Suprapubic skin (tissue), 4 donors: ENCODE data around the gene DIO3. TPM values are rescaled to one million over a fixed set of nuclear protein-coding genes. Genes with fewer than 3 reads are reported as not detected.
A peak's percentile ranks its signal among the peaks of the same experiment; 100 is the strongest.

Experiments
- DNase-seq, 2 donors: peaks; one replicate each; pipeline ENCODE4 v3.0.0-alpha.2; 2019; ENCODE audit warnings: low spot score in 2 of 2
- H3K27ac ChIP-seq: fragments of 200-600 bp; sonication (generic); one replicate; pipeline ENCODE4 v1.5.1; 2019
- H3K27me3 ChIP-seq: fragments of 200-600 bp; sonication (generic); one replicate; pipeline ENCODE4 v1.5.1; 2019
- H3K36me3 ChIP-seq: fragments of 200-600 bp; sonication (generic); one replicate; pipeline ENCODE4 v1.5.1; 2019
- H3K4me1 ChIP-seq: fragments of 200-600 bp; sonication (generic); one replicate; pipeline ENCODE4 v1.5.1; 2019
- H3K4me3 ChIP-seq: fragments of 200-600 bp; sonication (generic); one replicate; pipeline ENCODE4 v1.5.1; 2019; ENCODE audit warnings: mild to moderate bottlenecking
- H3K9me3 ChIP-seq: fragments of 200-600 bp; sonication (generic); one replicate; pipeline ENCODE4 v1.5.1; 2019
- CTCF ChIP-seq, 2 donors: fragments of 200-600 bp in 1 of 2; fragments of 450-650 bp in 1 of 2; sonication (generic) in 1 of 2; IDR thresholded peaks; one replicate each; pipeline ENCODE4 v1.5.1; 2016 to 2019; ENCODE audit warnings: antibody characterized with exemption in 2 of 2, mild to moderate bottlenecking in 1 of 2, moderate library complexity in 1 of 2
- EP300 ChIP-seq: sonication (generic); formaldehyde crosslinking; IDR thresholded peaks from one replicate; pipeline ENCODE4 v1.6.1; 2017; ENCODE audit warnings: antibody characterized with exemption
- POLR2A ChIP-seq, 2 donors: fragments of 450-650 bp; IDR thresholded peaks; one replicate each; pipeline ENCODE4 v1.6.1; 2017; ENCODE audit warnings: antibody characterized with exemption in 2 of 2, mild to moderate bottlenecking in 2 of 2, moderate library complexity in 2 of 2
- POLR2AphosphoS5 ChIP-seq, 3 donors: sonication (generic); formaldehyde crosslinking; IDR thresholded peaks; one replicate each; pipeline ENCODE4 v1.6.1; 2017; ENCODE audit warnings: antibody characterized with exemption in 3 of 3
- WGBS: methylation state at CpG from one replicate; pipeline ENCODE4 v1.1.5; 2018; 5-methylcytosine and 5-hydroxymethylcytosine counted together
- total RNA-seq, 4 donors: library from RNA; depleted of rRNA; stranded (reverse); fragments of >200 nt; gene quantifications; one replicate each; pipeline ENCODE4 v1.1.0, GENCODE V29; 2016

DIO3 gene
- total RNA-seq, 4 donors from 2014 or later, result 0.44 to 0.89 (median 0.82) TPM

DNA sequence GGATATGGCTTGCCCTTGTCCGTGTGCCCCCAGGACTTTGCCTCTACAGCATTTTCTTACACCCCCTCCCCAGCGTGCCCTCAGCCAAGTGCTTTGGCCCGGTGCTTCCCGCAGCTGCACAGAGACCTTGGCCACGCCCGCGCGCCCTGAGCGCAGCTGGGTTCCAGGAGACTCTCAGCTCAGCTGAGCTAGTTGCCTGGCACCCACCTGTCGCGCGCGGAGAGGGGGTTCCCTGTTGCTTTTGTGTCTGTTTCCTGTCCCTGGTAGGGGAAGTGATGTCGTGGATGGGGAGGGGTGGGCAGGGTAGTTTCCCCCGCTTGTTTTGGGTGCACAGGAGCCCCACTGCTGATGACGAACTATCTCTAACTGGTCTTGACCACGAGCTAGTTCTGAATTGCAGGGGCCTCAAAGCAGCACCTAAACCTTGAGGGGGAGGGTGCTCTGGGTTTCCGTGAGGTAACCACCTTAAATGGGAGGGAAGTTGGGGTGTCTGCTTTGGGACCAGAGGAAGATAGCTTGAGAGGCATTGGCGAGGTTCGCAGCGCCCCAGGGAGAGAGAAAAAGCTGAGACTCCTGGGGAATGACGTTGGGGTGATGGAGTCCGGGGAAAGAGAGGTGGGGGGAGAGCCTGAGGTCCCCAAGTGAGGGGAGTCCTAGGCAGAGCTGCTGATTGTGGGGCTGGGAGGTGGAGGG lies 1.5 kb downstream of the DIO3 start:
- TF ChIP-seq POLR2AphosphoS5 (IDR thresholded peaks at IDR 0.05), result no peak
- no peak for TF ChIP-seq CTCF (IDR thresholded peaks at IDR 0.05)
- TF ChIP-seq POLR2A (IDR thresholded peaks at IDR 0.05), result no peak
- TF ChIP-seq EP300, result no peak
- H3K27me3 ChIP-seq, result peaks cover 97% of the 10 kb centered on the region
- H3K9me3 ChIP-seq, result no peaks in the 10 kb centered on the region
- no peak for DNase-seq
- no peaks in the 10 kb centered on the region for H3K36me3 ChIP-seq
- no peak overlapping the region for H3K4me3 ChIP-seq
- peaks cover 27% of the 10 kb centered on the region for H3K4me1 ChIP-seq
- no peak overlapping the region for H3K27ac ChIP-seq
- 6% methylated on average over 23 of the region's 23 CpGs for WGBS

DNA sequence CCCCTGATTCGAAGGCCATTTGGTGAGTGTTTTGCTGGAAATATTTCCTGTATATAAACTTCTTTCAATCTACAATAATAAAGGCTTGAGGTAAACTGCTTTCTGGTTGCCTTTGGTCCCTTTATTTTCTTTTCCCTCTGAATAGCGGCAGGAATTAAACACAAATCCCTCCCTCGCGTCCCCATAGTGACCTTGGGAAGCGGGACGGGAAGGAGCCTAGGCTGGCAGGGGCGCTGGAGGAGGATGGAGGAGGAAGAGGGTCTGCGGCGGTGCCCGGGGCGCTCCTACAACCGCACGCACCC lies 2.0 kb downstream of the DIO3 start:
- H3K27ac ChIP-seq, result no peak overlapping the region
- no peaks in the 10 kb centered on the region for H3K36me3 ChIP-seq
- peaks cover 22% of the 10 kb centered on the region for H3K4me1 ChIP-seq
- no peak for DNase-seq
- no peak overlapping the region for H3K4me3 ChIP-seq
- no peak for TF ChIP-seq CTCF (IDR thresholded peaks at IDR 0.05)
- no peak for TF ChIP-seq EP300
- TF ChIP-seq POLR2A (IDR thresholded peaks at IDR 0.05), result no peak
- TF ChIP-seq POLR2AphosphoS5 (IDR thresholded peaks at IDR 0.05), result no peak
- peaks cover 93% of the 10 kb centered on the region for H3K27me3 ChIP-seq
- no peaks in the 10 kb centered on the region for H3K9me3 ChIP-seq
- WGBS, result 3% methylated on average over 11 of the region's 13 CpGs

GRCh38 chr14:101563654-101564443 lies 2.6 kb downstream of the DIO3 start:
- H3K4me3 ChIP-seq, result no peak overlapping the region
- no peak for DNase-seq
- TF ChIP-seq EP300, result no peak
- no peak for TF ChIP-seq CTCF (IDR thresholded peaks at IDR 0.05)
- no peak for TF ChIP-seq POLR2A (IDR thresholded peaks at IDR 0.05)
- no peak for TF ChIP-seq POLR2AphosphoS5 (IDR thresholded peaks at IDR 0.05)
- H3K27ac ChIP-seq, result no peak overlapping the region
- WGBS, result 0% methylated on average over 9 of the region's 54 CpGs
- peaks cover 19% of the 10 kb centered on the region for H3K4me1 ChIP-seq
- no peaks in the 10 kb centered on the region for H3K36me3 ChIP-seq
- H3K9me3 ChIP-seq, result no peaks in the 10 kb centered on the region
- peaks cover 88% of the 10 kb centered on the region for H3K27me3 ChIP-seq

DNA sequence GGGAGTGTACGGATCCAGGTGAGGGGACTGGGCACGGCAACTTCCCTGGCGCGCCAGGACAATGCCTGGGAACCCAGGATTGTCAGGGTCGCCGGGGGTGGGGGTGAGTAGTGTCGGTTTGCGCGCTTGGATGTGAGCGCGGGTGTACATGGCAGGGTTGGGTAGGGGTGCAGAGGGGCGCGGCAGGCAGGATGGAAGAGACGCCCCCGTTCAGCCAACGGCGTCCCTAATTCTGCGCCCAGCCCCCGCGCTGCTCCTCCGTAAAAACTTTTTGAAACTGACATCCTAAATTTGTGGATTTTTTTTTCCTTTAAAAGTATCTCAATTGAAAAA lies 3.1 kb downstream of the DIO3 start:
- H3K4me1 ChIP-seq, result peaks cover 17% of the 10 kb centered on the region
- no peak overlapping the region for H3K4me3 ChIP-seq
- TF ChIP-seq EP300 (no peak), CTCF (IDR thresholded peaks at IDR 0.05) (no peak)
- no peak for DNase-seq
- WGBS, result 4% methylated on average over 19 of the region's 21 CpGs
- H3K9me3 ChIP-seq, result no peaks in the 10 kb centered on the region
- H3K27me3 ChIP-seq, result peaks cover 82% of the 10 kb centered on the region
- no peak overlapping the region for H3K27ac ChIP-seq
- no peaks in the 10 kb centered on the region for H3K36me3 ChIP-seq

DNA sequence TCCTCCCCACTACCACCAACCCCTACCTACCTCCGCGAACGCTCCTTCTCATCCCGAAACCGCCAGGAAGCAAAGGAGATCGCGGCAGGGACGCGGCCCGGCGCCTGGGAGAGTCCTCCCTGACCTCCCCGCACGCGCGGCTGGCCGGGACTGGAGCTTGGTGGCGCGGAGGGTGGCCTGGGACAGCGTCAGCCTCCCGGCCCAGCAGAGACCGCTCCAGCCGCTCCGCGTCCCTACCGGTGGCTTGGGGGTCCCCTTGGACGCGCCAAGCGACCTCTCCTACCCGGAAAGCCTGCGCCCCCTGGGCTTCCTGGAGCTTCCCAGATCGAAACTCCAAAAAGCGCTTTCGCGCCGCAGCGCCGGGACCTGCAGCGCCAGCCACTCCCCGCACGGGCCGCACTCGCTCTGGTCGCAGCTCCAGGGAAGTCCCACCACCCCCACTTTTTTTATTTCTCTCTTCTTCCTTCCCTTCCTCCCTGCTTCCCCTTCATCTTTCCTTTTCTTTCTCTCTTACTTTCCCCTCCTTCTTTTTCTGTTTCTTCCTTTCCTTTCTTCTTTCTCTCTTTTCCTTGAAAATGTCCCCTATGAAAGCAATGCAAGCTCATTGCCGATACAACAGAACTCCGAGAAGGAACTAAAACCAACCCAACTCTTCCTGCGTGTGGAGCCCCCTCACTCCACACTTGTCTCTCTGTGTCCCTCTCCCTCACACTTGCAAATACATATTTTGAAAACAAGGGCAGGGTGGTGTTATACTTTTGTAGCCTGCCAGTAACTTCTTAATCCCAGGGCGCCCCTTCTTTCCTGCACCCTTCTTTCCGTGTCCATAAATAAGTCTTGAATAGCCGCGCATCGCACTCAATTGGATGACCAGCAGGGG lies 3.8 kb downstream of the DIO3 start:
- 4% methylated on average over 50 of the region's 51 CpGs for WGBS
- Histone ChIP-seq H3K27me3 (peaks cover 78% of the 10 kb centered on the region), H3K36me3 (no peaks in the 10 kb centered on the region), H3K4me1 (peaks cover 10% of the 10 kb centered on the region), H3K4me3 (peak overlapping the region; percentile 10), H3K9me3 (no peaks in the 10 kb centered on the region), H3K27ac (no peak overlapping the region)
- no peak for TF ChIP-seq POLR2A (IDR thresholded peaks at IDR 0.05)
- TF ChIP-seq POLR2AphosphoS5 (IDR thresholded peaks at IDR 0.05), result no peak
- no peak for TF ChIP-seq CTCF (IDR thresholded peaks at IDR 0.05)
- no peak for TF ChIP-seq EP300
- no peak for DNase-seq
